Keratinocyte (primary cell): Measurements from ENCODE around the gene CRYBB1. TPM values are rescaled to one million over a fixed set of nuclear protein-coding genes. Genes with fewer than 3 reads are reported as not detected.

Experiments used
- DNase-seq: peaks from one replicate; pipeline ENCODE4 v3.0.0-alpha.2; 2011; ENCODE audit warnings: low read depth, missing footprints, low spot score
- FAIRE-seq: peaks from 2 replicates; lab custom pipeline; 2011; peaks lifted over from hg19 to GRCh38; lab: Jason Lieb, UNC
- H2AFZ ChIP-seq: 2 replicates; pipeline ENCODE4 v1.6.0; 2012; ENCODE audit warnings: low read length, control low read depth, inconsistent platforms; ENCODE audit not compliant: control insufficient read depth
- H3K27ac ChIP-seq: 2 replicates; pipeline ENCODE4 v1.5.1; 2011; ENCODE audit warnings: low read length; ENCODE audit not compliant: control insufficient read depth, insufficient read depth
- H3K27me3 ChIP-seq: 3 replicates; pipeline ENCODE4 v1.6.0; 2011; ENCODE audit warnings: low read length; ENCODE audit not compliant: control insufficient read depth, insufficient read depth; ENCODE audit errors: extremely low read depth
- H3K36me3 ChIP-seq, 2 experiments: 2 replicates in 1 of 2; 3 replicates in 1 of 2; pipeline ENCODE4 v1.5.1; 2011; ENCODE audit warnings: low read length in 2 of 2, mild to moderate bottlenecking in 1 of 2; ENCODE audit not compliant: control insufficient read depth in 2 of 2, insufficient read depth in 2 of 2; ENCODE audit errors: extremely low read depth in 1 of 2
- H3K4me1 ChIP-seq: 3 replicates; pipeline ENCODE4 v1.5.1; 2011; ENCODE audit warnings: low read length; ENCODE audit not compliant: control insufficient read depth, insufficient read depth; ENCODE audit errors: extremely low read depth
- H3K4me2 ChIP-seq: 3 replicates; pipeline ENCODE4 v1.6.0; 2011; ENCODE audit warnings: low read depth, low read length; ENCODE audit not compliant: control insufficient read depth, insufficient read depth; ENCODE audit errors: extremely low read depth
- H3K4me3 ChIP-seq, 3 experiments: fragments of 200-600 bp in 1 of 3; sonication (generic) in 1 of 3; 2 replicates in 2 of 3; 3 replicates in 1 of 3; pipeline ENCODE4 v1.5.1; 2011 to 2016; ENCODE audit warnings: low read length in 3 of 3, mild to moderate bottlenecking in 3 of 3, control low read depth in 2 of 3, inconsistent platforms in 1 of 3, low read depth in 1 of 3, mixed read lengths in 1 of 3, mixed run types in 1 of 3, moderate library complexity in 1 of 3; ENCODE audit not compliant: control insufficient read depth in 2 of 3, insufficient read depth in 2 of 3; ENCODE audit errors: extremely low read depth in 1 of 3
- H3K79me2 ChIP-seq: 2 replicates; pipeline ENCODE4 v1.6.0; 2012; ENCODE audit warnings: low read length; ENCODE audit not compliant: control insufficient read depth, insufficient read depth
- H3K9ac ChIP-seq: 3 replicates; pipeline ENCODE4 v1.6.0; 2011; ENCODE audit warnings: low read length; ENCODE audit not compliant: control insufficient read depth, insufficient read depth; ENCODE audit errors: extremely low read depth
- H3K9me1 ChIP-seq: 3 replicates; pipeline ENCODE4 v1.6.0; 2011; ENCODE audit warnings: low read length; ENCODE audit not compliant: control insufficient read depth, insufficient read depth; ENCODE audit errors: extremely low read depth
- H3K9me3 ChIP-seq: 2 replicates; pipeline ENCODE4 v1.5.1; 2012; ENCODE audit warnings: low read depth, low read length; ENCODE audit not compliant: control insufficient read depth
- H4K20me1 ChIP-seq: 3 replicates; pipeline ENCODE4 v1.6.0; 2011; ENCODE audit warnings: low read length; ENCODE audit not compliant: control insufficient read depth, insufficient read depth; ENCODE audit errors: extremely low read depth
- EZH2 ChIP-seq: IDR thresholded peaks from one replicate; pipeline ENCODE4 v1.6.1; 2012; ENCODE audit warnings: inconsistent platforms, mild to moderate bottlenecking, low read length, moderate library complexity
- dilution Hi-C: fragments of 300-500 bp; cut with MboI; formaldehyde crosslinking; loops from one replicate; pipeline ENCODE4 v1.7.0; 2020; ENCODE audit warnings: low sequenced_read_pairs; ENCODE audit not compliant: extremely low pct_ligation_motif_present
- polyA plus RNA-seq, 5 experiments: library from polyadenylated mRNA; depleted of rRNA in 3 of 5; stranded (reverse) in 3 of 5; stranded (forward) in 1 of 5; unstranded in 1 of 5; fragments of >200 nt; gene quantifications; 1 replicate in 1 of 5; 2 replicates in 3 of 5; 3 replicates in 1 of 5; pipeline versions ENCODE4 v1.2.1 to v1.2.3, GENCODE V29; 2011 to 2012; ENCODE audit warnings: missing spikeins in 2 of 5, low read depth in 1 of 5, low replicate concordance in 1 of 5
- TF ChIP-seq, protein P1 (sequence below), 3 experiments: IDR thresholded peaks in 1 of 3; conservative IDR thresholded peaks in 1 of 3; optimal IDR thresholded peaks in 1 of 3; 2 replicates in 2 of 3; 3 replicates in 1 of 3; pipeline versions ENCODE3 to v1.5.1; 2011; ENCODE audit warnings: low read length in 3 of 3, mild to moderate bottlenecking in 3 of 3, moderate library complexity in 2 of 3, control low read depth in 1 of 3, inconsistent platforms in 1 of 3; ENCODE audit not compliant: insufficient read depth in 2 of 3; ENCODE audit errors: extremely low read depth in 1 of 3

The CRYBB1 gene
- polyA plus RNA-seq, 1 donor (not counting 4 experiments of a cell fraction or from before 2014, with no cell fraction given) = not detected

DNA sequence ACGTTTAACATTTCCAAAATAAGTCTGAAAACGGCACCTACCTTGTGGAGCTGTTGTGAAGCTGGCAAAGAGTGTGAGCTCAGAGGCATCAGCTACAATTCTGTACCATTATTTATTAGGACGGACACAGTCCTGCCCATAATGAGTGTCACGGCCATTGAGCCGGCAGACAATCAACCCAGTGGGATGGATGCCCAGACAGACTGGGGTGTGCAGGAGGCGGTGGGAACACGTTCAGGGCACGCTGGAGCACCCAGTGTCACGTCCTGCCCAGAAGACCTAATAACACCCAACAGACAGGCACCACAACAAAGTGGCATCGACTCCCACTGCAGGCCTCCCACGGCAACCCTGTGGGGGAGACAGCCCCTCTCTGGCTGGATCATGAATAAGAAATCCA is 62.3 kb downstream of the CRYBB1 start:
- Histone ChIP-seq H3K79me2 (peaks cover 20% of the 10 kb centered on the region), H3K36me3 (peaks cover 0 to 1% of the 10 kb centered on the region in 2 experiments), H3K9ac (no peak overlapping the region), H3K4me3 (no peak overlapping the region), H3K27ac (no peak overlapping the region), H3K4me1 (peaks cover 29% of the 10 kb centered on the region), H3K9me3 (no peaks in the 10 kb centered on the region), H3K4me2 (no peak overlapping the region), H2AFZ (no peak overlapping the region), H4K20me1 (no peaks in the 10 kb centered on the region), H3K9me1 (no peaks in the 10 kb centered on the region), H3K27me3 (no peaks in the 10 kb centered on the region)
- TF ChIP-seq, protein P1, sequence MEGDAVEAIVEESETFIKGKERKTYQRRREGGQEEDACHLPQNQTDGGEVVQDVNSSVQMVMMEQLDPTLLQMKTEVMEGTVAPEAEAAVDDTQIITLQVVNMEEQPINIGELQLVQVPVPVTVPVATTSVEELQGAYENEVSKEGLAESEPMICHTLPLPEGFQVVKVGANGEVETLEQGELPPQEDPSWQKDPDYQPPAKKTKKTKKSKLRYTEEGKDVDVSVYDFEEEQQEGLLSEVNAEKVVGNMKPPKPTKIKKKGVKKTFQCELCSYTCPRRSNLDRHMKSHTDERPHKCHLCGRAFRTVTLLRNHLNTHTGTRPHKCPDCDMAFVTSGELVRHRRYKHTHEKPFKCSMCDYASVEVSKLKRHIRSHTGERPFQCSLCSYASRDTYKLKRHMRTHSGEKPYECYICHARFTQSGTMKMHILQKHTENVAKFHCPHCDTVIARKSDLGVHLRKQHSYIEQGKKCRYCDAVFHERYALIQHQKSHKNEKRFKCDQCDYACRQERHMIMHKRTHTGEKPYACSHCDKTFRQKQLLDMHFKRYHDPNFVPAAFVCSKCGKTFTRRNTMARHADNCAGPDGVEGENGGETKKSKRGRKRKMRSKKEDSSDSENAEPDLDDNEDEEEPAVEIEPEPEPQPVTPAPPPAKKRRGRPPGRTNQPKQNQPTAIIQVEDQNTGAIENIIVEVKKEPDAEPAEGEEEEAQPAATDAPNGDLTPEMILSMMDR (optimal IDR thresholded peaks at IDR 0.05 in 1 of 3, IDR thresholded peaks at IDR 0.05 in 1 of 3, conservative IDR thresholded peaks at IDR 0.05 in 1 of 3; ENCODE audit: extremely low read depth in 1 of 3, insufficient read depth in 2 of 3, low read length in 3 of 3) = no peak
- TF ChIP-seq EZH2 = no peak
- DNase-seq (no peak), FAIRE-seq (no peak)
- dilution Hi-C loops = no loop called here

DNA sequence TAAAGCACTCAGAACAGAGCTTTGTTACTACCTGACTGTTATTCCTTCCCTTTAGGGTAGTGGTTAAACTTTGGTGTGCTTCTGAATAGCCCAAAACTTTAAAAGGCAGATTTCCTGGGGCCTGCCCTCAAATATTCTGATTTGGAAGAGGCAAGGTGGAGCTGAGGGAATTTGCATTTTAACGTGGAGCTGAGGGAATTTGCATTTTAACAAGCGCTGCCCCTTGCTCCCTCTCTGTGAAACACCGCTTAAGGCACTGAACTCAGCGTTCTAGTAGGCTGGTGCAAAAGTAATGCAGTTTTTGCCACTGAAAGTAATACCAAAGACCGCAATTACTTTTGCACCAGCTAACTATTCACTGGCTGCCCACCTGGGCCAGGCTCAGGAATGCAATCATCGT is 62.9 kb downstream of the CRYBB1 start:
- no peak for FAIRE-seq
- peaks cover 19% of the 10 kb centered on the region for H3K79me2 ChIP-seq

More for the DNA sequence above, 62.9 kb downstream of the CRYBB1 start:
- no peak overlapping the region for H3K27ac ChIP-seq
- peaks cover 0 to under 1% of the 10 kb centered on the region in 2 experiments for H3K36me3 ChIP-seq
- dilution Hi-C loops = no loop called here
- no peak overlapping the region for H3K4me2 ChIP-seq
- H3K27me3 ChIP-seq = no peaks in the 10 kb centered on the region
- no peaks in the 10 kb centered on the region for H3K9me1 ChIP-seq
- H3K9ac ChIP-seq = no peak overlapping the region
- peaks cover 32% of the 10 kb centered on the region for H3K4me1 ChIP-seq
- no peak overlapping the region for H3K4me3 ChIP-seq
- no peak for DNase-seq
- H4K20me1 ChIP-seq = no peaks in the 10 kb centered on the region
- H3K9me3 ChIP-seq = no peaks in the 10 kb centered on the region
- no peak overlapping the region for H2AFZ ChIP-seq
- TF ChIP-seq, protein P1 (optimal IDR thresholded peaks at IDR 0.05 in 1 of 3, IDR thresholded peaks at IDR 0.05 in 1 of 3, conservative IDR thresholded peaks at IDR 0.05 in 1 of 3; ENCODE audit: extremely low read depth in 1 of 3, insufficient read depth in 2 of 3, low read length in 3 of 3) = no peak
- no peak for TF ChIP-seq EZH2
